OCI-LY7 (cell line): ENCODE results near the gene ACVR2A. TPM values are rescaled to one million over a fixed set of nuclear protein-coding genes. Genes with fewer than 3 reads are reported as not detected.

Source experiments
- BruUV-seq: library from RNA; stranded (reverse); fragments of 400-500 nt; replicated peaks from 2 replicates; lab custom pipeline; 2021; lab: Mats Ljungman, UMichigan
- CTCF ChIA-PET: fragments of 300-600 bp; sonication (Branson Sonifier 250); formaldehyde crosslinking; loops from one replicate; lab custom pipeline; 2022; ENCODE audit warnings: antibody characterized with exemption; ENCODE audit not compliant: unreplicated experiment; lab: Charles Lee
- POLR2A ChIA-PET: fragments of 300-600 bp; sonication (Branson Sonifier 250); formaldehyde crosslinking; loops from one replicate; lab custom pipeline; 2022; ENCODE audit warnings: antibody characterized with exemption; lab: Charles Lee
- DNase-seq: peaks from one replicate; pipeline ENCODE4 v3.0.0-alpha.2; 2015; ENCODE audit warnings: low spot score
- H2AFZ ChIP-seq: fragments of 200-600 bp; sonication (generic), shearing (Covaris generic); 2 replicates; pipeline ENCODE4 v1.6.1; 2014; ENCODE audit warnings: mild to moderate bottlenecking, antibody characterized with exemption, low read length, moderate library complexity
- H3K27ac ChIP-seq: fragments of 200-600 bp; sonication (generic); 2 replicates; pipeline ENCODE4 v1.5.1; 2014; ENCODE audit warnings: mixed run types, low read depth, mild to moderate bottlenecking, moderate library complexity, low read length, inconsistent platforms; ENCODE audit not compliant: poor library complexity, severe bottlenecking
- H3K36me3 ChIP-seq: fragments of 200-600 bp; sonication (generic); 2 replicates; pipeline ENCODE4 v1.6.1; 2014; ENCODE audit warnings: mild to moderate bottlenecking, antibody characterized with exemption, low read length, moderate library complexity, mixed read lengths; ENCODE audit not compliant: insufficient read depth
- H3K4me1 ChIP-seq: fragments of 200-600 bp; sonication (generic); 2 replicates; pipeline ENCODE4 v1.5.1; 2014; ENCODE audit warnings: mild to moderate bottlenecking, low read length; ENCODE audit not compliant: insufficient read depth, poor library complexity, severe bottlenecking
- H3K4me2 ChIP-seq: fragments of 200-600 bp; sonication (generic); 2 replicates; pipeline ENCODE4 v1.6.1; 2014; ENCODE audit warnings: mild to moderate bottlenecking, low read length
- H3K4me3 ChIP-seq: fragments of 200-600 bp; sonication (generic); 2 replicates; pipeline ENCODE4 v1.5.1; 2014; ENCODE audit warnings: mild to moderate bottlenecking, low read depth, low read length; ENCODE audit not compliant: poor library complexity, severe bottlenecking
- H3K79me2 ChIP-seq: fragments of 200-600 bp; sonication (generic); 2 replicates; pipeline ENCODE4 v1.6.1; 2016; ENCODE audit warnings: low read depth, mild to moderate bottlenecking, low read length, moderate library complexity, mixed read lengths; ENCODE audit not compliant: insufficient read depth
- H3K9me2 ChIP-seq: fragments of 200-600 bp; sonication (generic); 2 replicates; pipeline ENCODE4 v1.6.1; 2016; ENCODE audit warnings: mild to moderate bottlenecking, low read length, mixed read lengths; ENCODE audit not compliant: insufficient read depth
- H3K9me3 ChIP-seq: fragments of 200-600 bp; sonication (generic); 2 replicates; pipeline ENCODE4 v1.6.1; 2014; ENCODE audit warnings: mild to moderate bottlenecking, mixed run types, low read length, mixed read lengths
- H4K20me1 ChIP-seq: fragments of 200-600 bp; sonication (generic); 2 replicates; pipeline ENCODE4 v1.6.1; 2014; ENCODE audit warnings: mild to moderate bottlenecking, antibody characterized with exemption, low read length, moderate library complexity, mixed read lengths; ENCODE audit not compliant: insufficient read depth
- CTCF ChIP-seq: fragments of 200-600 bp; sonication (generic); conservative IDR thresholded peaks from 2 replicates; pipeline ENCODE4 v1.5.1; 2014; ENCODE audit warnings: mild to moderate bottlenecking, antibody characterized with exemption, low read length, moderate library complexity, mixed read lengths
- EZH2phosphoT487 ChIP-seq: fragments of 200-600 bp; sonication (generic); IDR thresholded peaks from 2 replicates; pipeline ENCODE4 v1.6.1; 2018; ENCODE audit warnings: low read depth, borderline replicate concordance, mild to moderate bottlenecking, mixed run types, antibody characterized with exemption, low read length, moderate library complexity, mixed read lengths
- intact Hi-C: fragments of 100-400 bp; cut with micrococcal nuclease; formaldehyde crosslinking; loops from one replicate; pipeline ENCODE4 v1.10.0; 2022; ENCODE audit not compliant: unreplicated experiment
- total RNA-seq, 2 experiments: library from RNA; depleted of rRNA in 1 of 2; stranded (reverse); fragments of >200 nt in 1 of 2; shearing (Covaris generic) in 1 of 2; gene quantifications; 2 replicates each; pipeline ENCODE4 v1.2.3, GENCODE V29; 2014 to 2022

The ACVR2A gene
- total RNA-seq, 2 experiments from 2014 or later, result 1.5 to 2.5 TPM

GRCh38 chr2:147863835-147864234, 19.0 kb downstream of the ACVR2A start:
- Histone ChIP-seq H2AFZ (no peak overlapping the region), H3K27ac (no peak overlapping the region), H3K9me3 (no peaks in the 10 kb centered on the region), H3K4me2 (no peak overlapping the region), H3K4me3 (no peak overlapping the region), H3K4me1 (no peaks in the 10 kb centered on the region), H3K9me2 (no peaks in the 10 kb centered on the region), H4K20me1 (0 out of 2 replicates have a peak, but pooled peaks cover 4% of the 10 kb centered on the region), H3K79me2 (no peaks in the 10 kb centered on the region), H3K36me3 (no peaks in the 10 kb centered on the region)
- ChIA-PET POLR2A (interaction anchor here (0.7 kb wide), 1 partner anchor 232 kb away, joined by 3 read pairs; no protein-coding TSS in a partner anchor), CTCF (no interaction called here)
- no TSS peak for BruUV-seq
- no peak for DNase-seq
- TF ChIP-seq EZH2phosphoT487, result no peak
- no peak for TF ChIP-seq CTCF
- intact Hi-C loops, result no loop called here

GRCh38 chr2:147865560-147865959, 20.7 kb downstream of the ACVR2A start:
- Histone ChIP-seq H4K20me1 (0 out of 2 replicates have a peak, but pooled peaks cover 3% of the 10 kb centered on the region), H2AFZ (no peak overlapping the region), H3K27ac (no peak overlapping the region), H3K9me2 (no peaks in the 10 kb centered on the region), H3K9me3 (no peaks in the 10 kb centered on the region), H3K4me1 (no peaks in the 10 kb centered on the region), H3K36me3 (no peaks in the 10 kb centered on the region), H3K4me2 (no peak overlapping the region), H3K4me3 (no peak overlapping the region), H3K79me2 (no peaks in the 10 kb centered on the region)
- ChIA-PET CTCF (no interaction called here), POLR2A (no interaction called here)
- BruUV-seq, result no TSS peak
- no peak for DNase-seq
- intact Hi-C loops, result no loop called here
- TF ChIP-seq CTCF (no peak), EZH2phosphoT487 (no peak)

GRCh38 chr2:147867050-147867449, 22.2 kb downstream of the ACVR2A start:
- no peaks in the 10 kb centered on the region for H3K4me1 ChIP-seq
- CTCF ChIA-PET, result no interaction called here
- no peaks in the 10 kb centered on the region for H4K20me1 ChIP-seq
- no peak overlapping the region for H2AFZ ChIP-seq
- no peak for TF ChIP-seq CTCF
- TF ChIP-seq EZH2phosphoT487, result no peak
- H3K9me2 ChIP-seq, result no peaks in the 10 kb centered on the region
- H3K79me2 ChIP-seq, result no peaks in the 10 kb centered on the region
- BruUV-seq, result no TSS peak
- no peaks in the 10 kb centered on the region for H3K9me3 ChIP-seq
- no peak for DNase-seq
- no peak overlapping the region for H3K27ac ChIP-seq
- intact Hi-C loops, result no loop called here
- H3K4me2 ChIP-seq, result no peak overlapping the region
- POLR2A ChIA-PET, result no interaction called here
- H3K4me3 ChIP-seq, result no peak overlapping the region
- no peaks in the 10 kb centered on the region for H3K36me3 ChIP-seq
